Right cardiac atrium (tissue), 5 donors: Measurements from ENCODE around the gene CXXC1. TPM values are rescaled to one million over a fixed set of nuclear protein-coding genes. Genes with fewer than 3 reads are reported as not detected.
A peak's percentile ranks its signal among the peaks of the same experiment; 100 is the strongest.
"Not testable (repeated sequence)": the region's sequence is repeated elsewhere in the genome, so short reads cannot be mapped to it uniquely, and the experiment has no call there.

Source experiments
- ATAC-seq, 2 donors: fragments of 200-7000 bp; cut with Tn5 transposase; one replicate each; pipeline versions ENCODE4 v1.8.0 to v1.9.1; 2020; ENCODE audit warnings: moderate library complexity in 2 of 2, mild to moderate bottlenecking in 1 of 2
- DNase-seq, 3 donors: peaks; one replicate each; pipeline ENCODE4 v3.0.0-alpha.2; 2020
- H3K27ac ChIP-seq: one replicate; pipeline ENCODE4 v1.5.1; 2013; ENCODE audit warnings: mild to moderate bottlenecking, low read length, control low read depth, moderate library complexity
- H3K27me3 ChIP-seq: one replicate; pipeline ENCODE4 v1.6.1; 2013; ENCODE audit not compliant: control insufficient read depth, insufficient read depth
- H3K4me1 ChIP-seq: one replicate; pipeline ENCODE4 v1.6.1; 2013; ENCODE audit warnings: low read length; ENCODE audit not compliant: control insufficient read depth, insufficient read depth
- H3K4me3 ChIP-seq: one replicate; pipeline ENCODE4 v1.5.1; 2013; ENCODE audit warnings: low read length, control low read depth
- H3K9me3 ChIP-seq: one replicate; pipeline ENCODE4 v1.6.1; 2013; ENCODE audit warnings: low read length; ENCODE audit not compliant: control insufficient read depth
- WGBS: extraction: QIAGEN DNeasy Blood & Tissue Kit; methylation state at CpG from one replicate; pipeline ENCODE4 v1.1.7; 2013; 5-methylcytosine and 5-hydroxymethylcytosine counted together
- intact Hi-C, 4 donors: fragments of 100-400 bp; cut with DNase I; formaldehyde crosslinking; loops; one replicate each; pipeline versions ENCODE4 v1.11.0 to v1.14.0; 2022 to 2023
- polyA plus RNA-seq: library from polyadenylated mRNA; stranded (reverse); fragments of 200-250 nt; gene quantifications from one replicate; pipeline ENCODE4 v1.2.3, GENCODE V29; 2013
- total RNA-seq, 4 donors: library from RNA; stranded (reverse); fragmentation: NEBNext Ultra II Directional; extraction: Animal tissue kit (Norgen Biotek cat#: 25700); gene quantifications; one replicate each; pipeline ENCODE4 v1.2.1, GENCODE V29; 2021
- donor health status: healthy with polysubstance abuse.
- donor health status: DM: no; HTN: yes; CAD: no.
- donor health status: DM: no; HTN: no; CAD: no.
- donor health status: DM: no; HTN: yes; CAD: no; lungs with severe emphysema.
- donor health status: DM: yes; HTN: yes; CAD: no.

The CXXC1 gene
- total and polyA plus RNA-seq, 5 donors, result 31.9 to 52.3 (median 37.3) TPM

DNA sequence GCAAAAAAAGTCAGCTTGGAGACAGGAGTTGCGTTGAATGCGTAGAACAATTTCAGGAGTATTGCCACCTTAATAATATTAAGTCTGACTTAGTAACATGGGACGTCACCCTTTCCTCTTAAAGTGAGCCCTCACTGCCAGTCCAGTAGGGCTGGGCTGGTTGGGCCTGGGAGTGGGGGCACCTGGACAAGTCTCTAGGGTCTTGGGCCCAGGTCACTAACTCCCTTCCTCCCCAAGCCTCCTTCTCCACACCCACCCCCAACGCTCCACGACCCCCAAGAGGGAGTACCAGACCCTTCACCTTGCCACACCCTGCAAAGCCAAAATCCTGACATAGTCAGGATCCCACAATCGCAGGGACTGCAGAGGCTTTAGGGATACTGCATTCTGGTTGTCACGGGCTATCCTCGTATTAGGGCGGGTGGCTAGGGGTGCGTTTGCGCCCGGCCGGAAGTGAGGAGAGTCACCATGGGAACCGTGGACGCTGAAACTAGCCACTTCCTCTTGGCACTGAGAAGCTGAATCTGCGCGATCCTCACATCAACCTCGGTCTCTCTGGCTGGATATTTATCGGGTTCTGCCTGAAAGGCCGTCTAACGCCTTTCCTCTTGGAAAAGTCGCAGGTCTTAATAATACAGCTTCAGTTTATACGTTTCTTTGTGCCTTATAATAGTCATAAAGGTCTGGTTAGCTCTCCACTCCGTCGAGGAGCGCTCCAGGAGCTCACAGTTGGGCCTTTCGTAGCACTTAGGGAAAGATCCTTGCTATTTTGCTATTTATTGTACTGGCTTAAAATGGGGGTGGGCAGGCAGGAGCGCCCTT is 10.3 kb upstream of the CXXC1 start:
- H3K4me1 ChIP-seq, result no peaks in the 10 kb centered on the region
- WGBS, result 10% methylated on average over 28 of the region's 28 CpGs
- intact Hi-C loops, result no loop called here
- no peaks in the 10 kb centered on the region for H3K9me3 ChIP-seq
- no peak overlapping the region for H3K27ac ChIP-seq
- ATAC-seq (peak; percentile 93 to 98), DNase-seq (peak; percentile 83 to 92 (median 89))
- H3K27me3 ChIP-seq, result no peaks in the 10 kb centered on the region
- H3K4me3 ChIP-seq, result peak overlapping the region; percentile 39

- no peak for DNase-seq
- WGBS, result 94% methylated on average over 1 of the region's 1 CpG
- intact Hi-C loops, result no loop called here
- Histone ChIP-seq H3K9me3 (no peaks in the 10 kb centered on the region), H3K4me3 (no peak overlapping the region), H3K27me3 (no peaks in the 10 kb centered on the region), H3K4me1 (no peaks in the 10 kb centered on the region), H3K27ac (no peak overlapping the region)
- no peak for ATAC-seq
Measured at GRCh38 chr18:50293039-50293438, 5.5 kb upstream of the CXXC1 start.

DNA sequence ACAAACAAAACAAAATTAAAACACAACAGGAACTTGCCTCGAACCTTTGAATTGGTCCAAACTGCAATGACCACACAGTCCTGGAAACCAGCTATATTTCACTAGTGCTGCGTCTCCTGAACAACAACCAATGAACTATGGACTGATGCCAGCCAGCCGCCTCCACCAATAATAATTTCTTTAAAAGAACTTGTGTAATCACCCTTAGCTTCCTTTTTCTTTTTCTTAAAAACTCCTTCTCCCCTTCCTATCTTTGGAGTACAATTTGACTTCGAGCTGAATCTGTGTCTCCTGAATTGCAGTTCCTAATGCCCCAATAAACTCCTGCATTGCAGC is 1.6 kb upstream of the CXXC1 start:
- Histone ChIP-seq H3K27ac (no peak overlapping the region), H3K4me1 (no peaks in the 10 kb centered on the region), H3K4me3 (no peak overlapping the region), H3K9me3 (no peaks in the 10 kb centered on the region), H3K27me3 (no peaks in the 10 kb centered on the region)
- intact Hi-C loops, result no loop called here
- DNase-seq, result peak in 1 of 3 donors; percentile 42
- WGBS, result 85% methylated on average over 4 of the region's 4 CpGs
- ATAC-seq, result no peak

- intact Hi-C loops, DNase-seq, H3K9me3 ChIP-seq, ATAC-seq, H3K27me3 ChIP-seq, H3K4me1 ChIP-seq: not testable (repeated sequence)
- H3K27ac ChIP-seq, result peak overlapping the region; percentile 96
- 76% methylated on average over 21 of the region's 21 CpGs for WGBS
- H3K4me3 ChIP-seq, result peak overlapping the region; percentile 69
Measured at GRCh38 chr18:50288348-50289107, 1.0 kb upstream of the CXXC1 start.

DNA sequence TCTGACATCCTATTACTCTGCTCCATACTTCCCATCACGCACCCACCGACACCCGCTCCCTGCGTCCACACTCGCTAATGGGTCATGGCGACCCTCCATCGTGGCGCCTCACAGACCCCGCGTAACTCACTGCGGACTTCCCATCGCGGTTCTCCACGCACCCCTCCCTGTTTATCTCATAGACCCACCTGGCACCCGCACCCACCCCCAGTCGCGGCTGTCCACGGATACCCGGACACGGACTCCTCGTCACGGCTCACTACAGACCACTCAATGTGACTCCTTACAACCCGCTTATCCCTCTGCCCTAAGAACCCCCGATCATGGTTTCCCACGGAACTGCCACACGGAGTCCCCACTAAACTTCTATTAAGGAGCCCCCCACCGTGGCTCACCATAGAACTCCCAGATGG is 458 bp downstream of the CXXC1 start:
- intact Hi-C loops, result no loop called here
- WGBS, result under 1% methylated on average over 27 of the region's 27 CpGs
- peak overlapping the region; percentile 81 for H3K27ac ChIP-seq
- no peaks in the 10 kb centered on the region for H3K27me3 ChIP-seq
- DNase-seq (peak in 2 of 3 donors; percentile 66 to 78), ATAC-seq (peak; percentile 2 to 4)
- H3K4me1 ChIP-seq, result no peaks in the 10 kb centered on the region
- H3K4me3 ChIP-seq, result peak overlapping the region; percentile 69
- no peaks in the 10 kb centered on the region for H3K9me3 ChIP-seq

DNA sequence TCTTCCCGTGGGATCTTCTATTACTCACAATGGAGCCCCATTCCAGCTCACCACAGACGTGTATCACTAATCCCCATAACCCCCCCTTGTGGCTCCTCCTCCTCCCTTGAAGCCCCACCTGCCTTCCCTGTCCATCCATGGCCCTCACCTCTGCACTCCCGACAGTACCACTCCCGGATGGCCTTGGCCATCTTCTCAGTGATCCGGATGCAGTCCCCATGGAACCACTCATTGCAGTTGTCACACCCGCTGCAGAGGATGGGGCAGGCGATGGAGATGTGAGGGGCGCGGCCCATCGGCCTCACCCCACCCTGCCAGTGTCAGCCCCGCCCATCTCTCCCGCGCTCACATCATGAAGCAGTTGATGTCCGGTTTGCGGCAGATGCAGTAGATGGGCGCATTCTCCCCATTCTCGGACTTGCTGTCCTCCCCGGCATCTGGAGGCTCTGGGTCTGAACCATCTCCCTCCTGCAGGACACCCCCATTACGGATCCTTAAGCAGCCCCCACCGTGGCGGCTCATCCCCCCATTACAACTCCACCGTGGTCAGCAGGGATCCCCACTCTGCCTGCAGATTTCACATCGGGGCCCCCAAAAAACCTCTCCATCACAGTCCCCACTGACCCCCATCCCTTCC is 983 bp downstream of the CXXC1 start:
- intact Hi-C loops, result no loop called here

GRCh38 chr18:50285631-50286321 is 1.7 kb downstream of the CXXC1 start:
- no peaks in the 10 kb centered on the region for H3K4me1 ChIP-seq
- ATAC-seq, result no peak
- H3K4me3 ChIP-seq, result no peak overlapping the region
- H3K9me3 ChIP-seq, result no peaks in the 10 kb centered on the region
- peak in 2 of 3 donors; percentile 38 to 52 for DNase-seq
- WGBS, result 97% methylated on average over 24 of the region's 24 CpGs
- H3K27me3 ChIP-seq, result no peaks in the 10 kb centered on the region
- H3K27ac ChIP-seq, result no peak overlapping the region
- intact Hi-C loops, result no loop called here

More for the DNA sequence above, 983 bp downstream of the CXXC1 start:
- ATAC-seq (no peak), DNase-seq (peak; percentile 55 to 74 (median 66))
- H3K27ac ChIP-seq, result peak overlapping the region; percentile 81
- WGBS, result 21% methylated on average over 23 of the region's 23 CpGs
- no peaks in the 10 kb centered on the region for H3K27me3 ChIP-seq
- H3K4me1 ChIP-seq, result no peaks in the 10 kb centered on the region
- no peaks in the 10 kb centered on the region for H3K9me3 ChIP-seq
- H3K4me3 ChIP-seq, result peak overlapping the region; percentile 69

DNA sequence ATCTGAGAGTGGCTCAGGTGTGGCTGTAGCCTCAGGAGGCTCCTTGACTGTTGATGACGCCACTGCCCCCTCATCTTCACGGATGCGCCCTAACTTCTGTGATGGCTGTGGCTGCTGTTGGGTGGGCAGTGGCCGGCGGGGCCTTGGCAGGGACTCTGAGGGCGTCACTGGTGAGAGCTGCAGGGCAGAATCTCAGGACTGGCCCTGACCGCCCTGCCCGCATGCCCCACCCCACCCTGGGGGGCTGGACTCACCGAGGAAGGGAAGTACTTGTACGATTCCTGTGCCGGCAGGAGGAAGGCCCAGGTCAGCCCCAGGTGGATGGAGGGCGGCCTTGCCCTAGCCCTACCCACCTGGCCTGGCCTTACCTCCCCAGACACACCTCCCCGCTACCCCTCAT is 2.4 kb downstream of the CXXC1 start:
- no peak for ATAC-seq
- DNase-seq, result peak in 1 of 3 donors; percentile 58
- Histone ChIP-seq H3K27me3 (no peaks in the 10 kb centered on the region), H3K9me3 (no peaks in the 10 kb centered on the region), H3K4me1 (peaks cover 4% of the 10 kb centered on the region), H3K4me3 (no peak overlapping the region), H3K27ac (no peak overlapping the region)
- intact Hi-C loops, result no loop called here
- 92% methylated on average over 13 of the region's 13 CpGs for WGBS

DNA sequence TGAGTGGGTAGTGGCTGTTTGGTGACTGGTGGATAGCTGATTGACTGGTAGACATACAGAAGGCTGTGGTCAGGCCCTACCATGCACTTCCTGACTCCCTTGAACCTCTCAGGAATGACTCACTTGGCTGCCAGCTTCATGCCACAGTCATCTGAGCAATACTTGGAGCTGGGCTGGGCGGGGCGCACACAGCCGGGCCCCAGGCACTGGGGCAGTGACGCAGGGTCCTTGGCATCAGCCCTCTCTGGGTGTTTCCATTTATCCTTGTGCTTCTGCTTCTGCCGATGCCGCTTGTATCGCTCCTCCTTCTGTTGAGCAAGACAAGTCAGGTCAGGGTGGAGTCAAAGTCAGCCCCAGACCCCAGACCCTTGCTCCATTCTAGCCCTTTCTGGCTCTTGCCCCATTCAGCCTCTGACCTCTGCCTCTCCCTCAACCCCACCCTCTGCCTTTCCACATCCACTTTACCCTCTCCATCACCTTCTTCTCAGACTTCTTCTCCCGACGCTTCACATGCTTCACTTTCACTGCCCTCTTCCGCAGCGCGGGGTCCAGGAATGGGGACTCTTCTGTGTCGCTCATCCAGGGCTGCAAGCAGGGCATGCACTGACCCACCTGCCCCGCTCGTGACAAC is 3.1 kb downstream of the CXXC1 start:
- Histone ChIP-seq H3K4me3 (no peak overlapping the region), H3K27me3 (no peaks in the 10 kb centered on the region), H3K4me1 (peaks cover 6% of the 10 kb centered on the region), H3K27ac (no peak overlapping the region), H3K9me3 (no peaks in the 10 kb centered on the region)
- intact Hi-C loops, result no loop called here
- DNase-seq, result peak in 1 of 3 donors; percentile 52
- 93% methylated on average over 15 of the region's 15 CpGs for WGBS
- ATAC-seq, result no peak

DNA sequence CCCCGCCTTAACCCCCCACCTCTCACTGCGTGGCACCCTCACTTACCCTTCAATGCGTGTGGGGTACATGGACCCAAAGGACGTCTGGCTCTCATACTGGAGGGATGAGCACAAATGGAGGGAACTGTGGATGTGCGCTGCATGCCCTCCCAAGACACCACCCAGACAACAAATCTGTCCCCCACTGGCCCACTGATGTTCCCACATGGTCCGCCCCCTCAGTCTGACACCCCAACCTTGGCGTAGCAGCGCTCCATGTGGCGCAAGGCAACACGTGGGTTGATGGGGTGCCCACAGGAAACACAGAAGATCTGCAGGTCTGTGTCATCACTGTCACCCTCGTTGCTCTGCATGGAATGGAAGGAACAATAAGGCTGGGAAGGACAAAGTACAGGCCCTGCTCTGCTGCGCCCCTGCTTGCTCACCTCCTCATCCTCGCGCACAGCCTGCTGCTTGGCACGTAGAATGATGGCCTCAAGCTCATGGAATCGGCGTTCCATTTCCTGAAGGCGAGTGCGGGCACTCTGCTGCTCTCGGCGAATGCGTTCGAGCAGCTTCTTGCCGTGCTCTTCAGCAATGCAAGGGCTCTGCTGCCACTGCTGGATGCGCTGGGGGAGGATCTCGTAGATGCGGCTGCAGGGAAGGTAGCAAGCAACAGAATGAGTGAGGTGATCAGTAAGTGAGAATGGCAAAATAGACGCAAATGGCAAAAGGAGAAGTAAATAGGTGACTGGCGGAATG is 3.9 kb downstream of the CXXC1 start:
- Histone ChIP-seq H3K4me1 (peaks cover 6% of the 10 kb centered on the region), H3K9me3 (no peaks in the 10 kb centered on the region), H3K4me3 (no peak overlapping the region), H3K27ac (no peak overlapping the region), H3K27me3 (no peaks in the 10 kb centered on the region)
- DNase-seq (peak in 1 of 3 donors; percentile 56), ATAC-seq (no peak)
- intact Hi-C loops, result no loop called here
- WGBS, result 93% methylated on average over 29 of the region's 29 CpGs
